ENCODE results near the gene SLC4A5.

DNA sequence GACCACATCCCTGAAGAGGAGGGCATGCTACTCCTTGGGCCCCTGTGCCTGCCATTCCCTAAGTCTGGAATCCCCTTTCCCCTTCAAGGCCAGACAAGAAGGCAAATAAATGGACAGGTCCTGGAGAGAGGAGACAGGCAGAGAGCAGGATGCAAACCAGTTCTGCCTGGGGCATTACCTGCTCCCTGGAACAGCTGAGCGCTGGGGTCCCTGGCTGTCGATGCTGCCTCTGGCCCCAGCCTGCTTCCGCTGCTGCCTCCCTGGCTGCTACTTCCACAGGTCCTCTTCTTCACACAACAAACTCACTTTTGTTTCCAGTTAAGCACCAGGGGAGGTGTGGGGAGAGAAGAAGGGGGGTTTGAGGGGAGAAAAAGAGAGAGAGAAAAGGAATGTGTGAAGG lies 53.1 kb downstream of the SLC4A5 start:
- TF ChIP-seq CTCF (conservative IDR thresholded peaks at IDR 0.05; ENCODE audit: low read depth, low read length): no peak
- TF ChIP-seq EZH2 (IDR thresholded peaks at IDR 0.05; ENCODE audit: borderline replicate concordance, low read depth, low read length, poor library complexity, severe bottlenecking): no peak

All from A673 (cell line).